ENCODE data around the gene ASAP3.

DNA sequence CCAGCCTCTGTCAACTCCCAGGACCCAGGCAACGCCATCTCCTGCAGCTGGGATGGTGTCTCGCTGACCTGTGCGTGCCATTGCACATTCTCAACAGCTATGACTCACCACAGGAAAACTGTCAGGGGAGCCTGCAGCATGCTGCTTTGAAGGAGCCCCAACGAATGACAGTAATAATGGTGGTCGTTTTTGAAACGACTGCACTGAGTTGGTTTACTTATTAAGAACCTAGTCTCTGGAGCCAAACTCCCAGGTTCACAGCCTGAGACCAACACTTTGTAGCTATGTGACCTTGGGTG is 81.0 kb downstream of the ASAP3 start:
- TF ChIP-seq, protein P1, sequence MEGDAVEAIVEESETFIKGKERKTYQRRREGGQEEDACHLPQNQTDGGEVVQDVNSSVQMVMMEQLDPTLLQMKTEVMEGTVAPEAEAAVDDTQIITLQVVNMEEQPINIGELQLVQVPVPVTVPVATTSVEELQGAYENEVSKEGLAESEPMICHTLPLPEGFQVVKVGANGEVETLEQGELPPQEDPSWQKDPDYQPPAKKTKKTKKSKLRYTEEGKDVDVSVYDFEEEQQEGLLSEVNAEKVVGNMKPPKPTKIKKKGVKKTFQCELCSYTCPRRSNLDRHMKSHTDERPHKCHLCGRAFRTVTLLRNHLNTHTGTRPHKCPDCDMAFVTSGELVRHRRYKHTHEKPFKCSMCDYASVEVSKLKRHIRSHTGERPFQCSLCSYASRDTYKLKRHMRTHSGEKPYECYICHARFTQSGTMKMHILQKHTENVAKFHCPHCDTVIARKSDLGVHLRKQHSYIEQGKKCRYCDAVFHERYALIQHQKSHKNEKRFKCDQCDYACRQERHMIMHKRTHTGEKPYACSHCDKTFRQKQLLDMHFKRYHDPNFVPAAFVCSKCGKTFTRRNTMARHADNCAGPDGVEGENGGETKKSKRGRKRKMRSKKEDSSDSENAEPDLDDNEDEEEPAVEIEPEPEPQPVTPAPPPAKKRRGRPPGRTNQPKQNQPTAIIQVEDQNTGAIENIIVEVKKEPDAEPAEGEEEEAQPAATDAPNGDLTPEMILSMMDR (IDR thresholded peaks at IDR 0.05; ENCODE audit: low read depth, low read length) = no peak
- TF ChIP-seq EZH2phosphoT487 (IDR thresholded peaks at IDR 0.05; ENCODE audit: low read depth) = no peak
